Measurements from ENCODE around the gene OR1M1.

- TF ChIP-seq CTCF (IDR thresholded peaks at IDR 0.05) (no peak), POLR2A (IDR thresholded peaks at IDR 0.05) (no peak)
Measured at GRCh38 chr19:9058905-9059667, 27.8 kb upstream of the OR1M1 start.

Data from heart left ventricle (tissue), 13 donors.